Fibroblast of mammary gland (primary cell): Measurements from ENCODE around the gene HLA-DRA.
A peak's percentile ranks its signal among the peaks of the same experiment; 100 is the strongest.
"Not testable (repeated sequence)": the region's sequence is repeated elsewhere in the genome, so short reads cannot be mapped to it uniquely, and the experiment has no call there.

Experiments
- DNase-seq: peaks from one replicate; pipeline ENCODE4 v3.0.0-alpha.2; 2010; ENCODE audit warnings: low read depth
- H3K4me3 ChIP-seq: 2 replicates; pipeline ENCODE4 v1.5.1; 2011; ENCODE audit warnings: low read depth, mild to moderate bottlenecking, low read length, moderate library complexity; ENCODE audit not compliant: control insufficient read depth
- TF ChIP-seq, protein P1 (sequence below): conservative IDR thresholded peaks from 2 replicates; pipeline ENCODE4 v1.5.1; 2011; ENCODE audit warnings: low read depth, low read length, inconsistent platforms; ENCODE audit not compliant: control insufficient read depth, insufficient read depth

Gene HLA-DRA

DNA sequence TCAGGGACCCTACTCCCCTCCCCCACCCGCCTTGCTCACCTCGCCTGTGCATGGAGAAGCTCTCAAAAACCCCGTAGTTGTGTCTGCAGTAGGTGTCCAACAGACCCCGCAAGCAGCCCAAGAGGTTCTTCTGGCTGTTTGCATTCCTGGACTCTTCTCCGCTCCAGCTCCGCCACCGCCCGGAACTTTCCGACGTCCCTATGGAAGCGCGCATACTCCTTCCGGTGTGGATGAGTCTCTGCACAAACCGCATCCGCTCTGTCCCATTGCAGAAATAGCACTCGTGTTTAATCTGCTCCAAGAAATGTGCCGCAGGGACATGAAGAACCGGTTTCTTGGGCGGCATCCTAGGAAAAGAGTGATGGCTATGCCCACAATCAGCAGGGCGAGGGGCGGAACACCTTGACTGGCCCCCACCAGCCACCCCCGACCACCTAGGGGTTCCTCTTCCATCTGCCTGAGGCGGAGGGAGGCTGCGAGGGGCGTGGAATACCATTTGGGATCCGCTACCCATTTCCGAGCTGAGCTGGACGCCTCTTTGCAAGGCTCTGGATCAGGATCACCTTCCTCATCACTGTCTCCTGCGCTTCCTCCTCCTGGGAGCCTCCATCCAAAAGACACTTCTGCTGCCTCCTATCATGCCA lies 20.2 kb downstream of the HLA-DRA start:
- peak overlapping the region; percentile 47 for H3K4me3 ChIP-seq
- peak; percentile 21 for DNase-seq
- TF ChIP-seq, protein P1, sequence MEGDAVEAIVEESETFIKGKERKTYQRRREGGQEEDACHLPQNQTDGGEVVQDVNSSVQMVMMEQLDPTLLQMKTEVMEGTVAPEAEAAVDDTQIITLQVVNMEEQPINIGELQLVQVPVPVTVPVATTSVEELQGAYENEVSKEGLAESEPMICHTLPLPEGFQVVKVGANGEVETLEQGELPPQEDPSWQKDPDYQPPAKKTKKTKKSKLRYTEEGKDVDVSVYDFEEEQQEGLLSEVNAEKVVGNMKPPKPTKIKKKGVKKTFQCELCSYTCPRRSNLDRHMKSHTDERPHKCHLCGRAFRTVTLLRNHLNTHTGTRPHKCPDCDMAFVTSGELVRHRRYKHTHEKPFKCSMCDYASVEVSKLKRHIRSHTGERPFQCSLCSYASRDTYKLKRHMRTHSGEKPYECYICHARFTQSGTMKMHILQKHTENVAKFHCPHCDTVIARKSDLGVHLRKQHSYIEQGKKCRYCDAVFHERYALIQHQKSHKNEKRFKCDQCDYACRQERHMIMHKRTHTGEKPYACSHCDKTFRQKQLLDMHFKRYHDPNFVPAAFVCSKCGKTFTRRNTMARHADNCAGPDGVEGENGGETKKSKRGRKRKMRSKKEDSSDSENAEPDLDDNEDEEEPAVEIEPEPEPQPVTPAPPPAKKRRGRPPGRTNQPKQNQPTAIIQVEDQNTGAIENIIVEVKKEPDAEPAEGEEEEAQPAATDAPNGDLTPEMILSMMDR = no peak

DNA sequence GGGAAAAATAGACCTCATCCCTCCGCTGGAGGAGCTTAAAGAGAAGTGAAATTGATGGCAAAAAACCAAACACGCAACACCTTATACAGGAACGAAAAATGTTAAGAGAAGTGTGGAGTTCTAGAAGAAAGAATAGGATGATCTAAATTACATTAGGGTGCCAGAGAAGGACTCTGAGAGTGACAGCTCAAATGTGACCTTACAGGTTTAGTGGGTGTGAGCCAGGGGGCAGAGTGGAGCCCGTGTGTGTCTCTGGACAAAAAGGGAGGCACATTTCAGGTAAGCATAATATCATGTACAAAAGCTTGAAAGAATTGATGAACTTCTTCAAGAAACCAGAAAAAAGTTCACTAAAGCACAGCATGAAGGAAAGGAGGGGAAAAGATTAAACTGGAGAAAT lies 20.8 kb downstream of the HLA-DRA start:
- DNase-seq = no peak
- H3K4me3 ChIP-seq = no peak overlapping the region
- TF ChIP-seq, protein P1 = no peak

DNA sequence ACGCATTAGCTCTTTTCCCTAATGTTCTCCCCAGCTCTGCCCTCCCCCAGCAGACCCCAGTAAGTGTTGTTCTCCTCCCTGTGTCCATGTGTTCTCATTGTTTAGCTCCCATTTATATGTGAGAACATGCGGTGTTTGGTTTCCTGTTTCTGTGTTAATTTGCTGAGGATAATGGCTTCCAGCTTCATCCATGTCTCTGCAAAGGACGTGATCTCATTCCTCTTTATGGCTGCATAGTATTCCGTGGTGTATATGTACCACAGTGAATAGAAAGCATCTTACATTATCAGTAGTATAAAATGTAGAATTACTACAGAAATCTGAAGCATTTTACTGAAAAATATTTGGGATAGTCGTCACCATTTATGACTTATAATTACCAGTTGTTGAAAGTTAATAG lies 21.8 kb downstream of the HLA-DRA start:
- TF ChIP-seq, protein P1 = no peak
- no peak overlapping the region for H3K4me3 ChIP-seq
- no peak for DNase-seq

DNA sequence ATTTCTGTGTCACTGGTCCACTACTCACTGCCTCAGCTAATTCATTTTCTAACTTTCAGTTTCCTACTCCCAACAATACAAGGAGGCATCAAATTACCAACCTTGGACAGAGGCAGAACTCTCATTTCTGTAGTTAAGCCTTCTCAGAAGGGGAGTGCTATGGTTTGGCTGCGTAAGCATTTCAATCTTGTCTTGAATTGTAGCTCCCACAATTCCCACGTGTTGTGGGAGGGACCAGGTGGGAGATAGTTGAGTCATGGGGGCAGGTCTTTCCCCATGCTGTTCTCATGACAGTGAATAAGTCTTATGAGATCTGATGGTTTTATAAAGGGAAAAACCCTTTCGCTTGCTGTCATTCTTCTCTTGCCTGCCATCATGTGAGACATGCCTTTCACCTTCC lies 22.9 kb downstream of the HLA-DRA start:
- TF ChIP-seq, protein P1 = no peak
- H3K4me3 ChIP-seq = no peak overlapping the region
- peak; percentile 7 for DNase-seq

GRCh38 chr6:32467743-32468503 lies 28.2 kb downstream of the HLA-DRA start:
- DNase-seq = not testable (repeated sequence)

DNA sequence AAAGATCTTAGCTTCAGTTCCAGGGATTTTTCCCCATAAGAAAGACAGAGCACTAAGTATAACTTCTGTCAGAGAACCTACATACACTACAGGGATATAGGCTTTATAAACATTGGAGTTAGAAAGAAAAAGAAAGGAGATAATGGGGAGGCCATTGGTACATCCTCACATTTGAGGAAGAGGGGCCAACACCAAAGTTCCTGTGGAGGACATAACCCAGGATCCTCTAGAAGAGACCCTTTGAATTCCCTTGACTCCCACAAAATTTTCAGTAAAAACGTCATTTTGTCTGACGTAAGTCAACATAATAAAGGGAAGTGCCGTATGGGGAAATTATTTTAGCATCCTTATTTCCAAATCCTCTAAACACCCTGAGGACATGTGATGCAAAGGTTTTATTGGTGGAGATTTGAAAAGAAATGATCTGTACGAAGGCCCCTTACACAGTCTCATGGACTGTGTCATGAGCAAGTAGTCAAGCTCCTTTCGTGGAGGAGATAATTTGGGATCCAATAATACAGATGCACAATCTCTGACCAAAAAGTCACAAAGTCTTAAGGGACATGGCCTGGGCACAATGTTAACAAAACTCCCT lies 33.2 kb downstream of the HLA-DRA start:
- TF ChIP-seq, protein P1 = no peak
- H3K4me3 ChIP-seq = no peak overlapping the region
- DNase-seq = no peak

More at GRCh38 chr6:32467743-32468503, 28.2 kb downstream of the HLA-DRA start:
- H3K4me3 ChIP-seq = not testable (repeated sequence)

- not testable (repeated sequence) for DNase-seq
These were observed 34.0 kb downstream of the HLA-DRA start for GRCh38 chr6:32473376-32474348.

More at GRCh38 chr6:32473376-32474348, 34.0 kb downstream of the HLA-DRA start:
- H3K4me3 ChIP-seq = not testable (repeated sequence)
